Measurements from ENCODE around the gene LMCD1. TPM values are rescaled to one million over a fixed set of nuclear protein-coding genes. Genes with fewer than 3 reads are reported as not detected.

Gene LMCD1
- total RNA-seq, 4 donors from 2014 or later = 1.6 to 90.8 (median 12.3) TPM

GRCh38 chr3:8596321-8597218, 94.9 kb downstream of the LMCD1 start:
- Histone ChIP-seq H3K9me3 (no peaks in the 10 kb centered on the region), H3K4me1 (no peaks in the 10 kb centered on the region), H3K36me3 (no peaks in the 10 kb centered on the region), H3K4me3 (no peak overlapping the region), H3K27ac (no peak overlapping the region), H3K27me3 (no peaks in the 10 kb centered on the region)
- TF ChIP-seq, protein P1, sequence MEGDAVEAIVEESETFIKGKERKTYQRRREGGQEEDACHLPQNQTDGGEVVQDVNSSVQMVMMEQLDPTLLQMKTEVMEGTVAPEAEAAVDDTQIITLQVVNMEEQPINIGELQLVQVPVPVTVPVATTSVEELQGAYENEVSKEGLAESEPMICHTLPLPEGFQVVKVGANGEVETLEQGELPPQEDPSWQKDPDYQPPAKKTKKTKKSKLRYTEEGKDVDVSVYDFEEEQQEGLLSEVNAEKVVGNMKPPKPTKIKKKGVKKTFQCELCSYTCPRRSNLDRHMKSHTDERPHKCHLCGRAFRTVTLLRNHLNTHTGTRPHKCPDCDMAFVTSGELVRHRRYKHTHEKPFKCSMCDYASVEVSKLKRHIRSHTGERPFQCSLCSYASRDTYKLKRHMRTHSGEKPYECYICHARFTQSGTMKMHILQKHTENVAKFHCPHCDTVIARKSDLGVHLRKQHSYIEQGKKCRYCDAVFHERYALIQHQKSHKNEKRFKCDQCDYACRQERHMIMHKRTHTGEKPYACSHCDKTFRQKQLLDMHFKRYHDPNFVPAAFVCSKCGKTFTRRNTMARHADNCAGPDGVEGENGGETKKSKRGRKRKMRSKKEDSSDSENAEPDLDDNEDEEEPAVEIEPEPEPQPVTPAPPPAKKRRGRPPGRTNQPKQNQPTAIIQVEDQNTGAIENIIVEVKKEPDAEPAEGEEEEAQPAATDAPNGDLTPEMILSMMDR (IDR thresholded peaks at IDR 0.05) = no peak
- no peak for TF ChIP-seq POLR2A (IDR thresholded peaks at IDR 0.05)
- no peak for DNase-seq

GRCh38 chr3:8597219-8597853, 95.7 kb downstream of the LMCD1 start:
- Histone ChIP-seq H3K27ac (no peak overlapping the region), H3K36me3 (no peaks in the 10 kb centered on the region), H3K9me3 (no peaks in the 10 kb centered on the region), H3K27me3 (no peaks in the 10 kb centered on the region), H3K4me1 (no peaks in the 10 kb centered on the region), H3K4me3 (no peak overlapping the region)
- TF ChIP-seq, protein P1 (IDR thresholded peaks at IDR 0.05) = no peak
- no peak for TF ChIP-seq POLR2A (IDR thresholded peaks at IDR 0.05)
- no peak for DNase-seq

GRCh38 chr3:8599146-8599545, 97.5 kb downstream of the LMCD1 start:
- TF ChIP-seq, protein P1 (IDR thresholded peaks at IDR 0.05) = no peak
- TF ChIP-seq POLR2A (IDR thresholded peaks at IDR 0.05) = no peak
- Histone ChIP-seq H3K4me3 (no peak overlapping the region), H3K4me1 (no peaks in the 10 kb centered on the region), H3K9me3 (no peaks in the 10 kb centered on the region), H3K27ac (no peak overlapping the region), H3K36me3 (no peaks in the 10 kb centered on the region), H3K27me3 (no peaks in the 10 kb centered on the region)
- DNase-seq = no peak

- H3K27me3 ChIP-seq = no peaks in the 10 kb centered on the region
- no peaks in the 10 kb centered on the region for H3K4me1 ChIP-seq
- no peak for DNase-seq
- no peak overlapping the region for H3K4me3 ChIP-seq
- H3K9me3 ChIP-seq = no peaks in the 10 kb centered on the region
- no peaks in the 10 kb centered on the region for H3K36me3 ChIP-seq
- no peak for TF ChIP-seq POLR2A (IDR thresholded peaks at IDR 0.05)
- TF ChIP-seq, protein P1 (IDR thresholded peaks at IDR 0.05) = no peak
- no peak overlapping the region for H3K27ac ChIP-seq
These were observed 98.8 kb downstream of the LMCD1 start for GRCh38 chr3:8600457-8600856.

- Histone ChIP-seq H3K4me3 (no peak overlapping the region), H3K27ac (no peak overlapping the region), H3K4me1 (no peaks in the 10 kb centered on the region), H3K36me3 (no peaks in the 10 kb centered on the region), H3K9me3 (no peaks in the 10 kb centered on the region), H3K27me3 (no peaks in the 10 kb centered on the region)
- no peak for DNase-seq
- no peak for TF ChIP-seq POLR2A (IDR thresholded peaks at IDR 0.05)
- TF ChIP-seq, protein P1 (IDR thresholded peaks at IDR 0.05) = no peak
These were observed 101.6 kb downstream of the LMCD1 start for GRCh38 chr3:8603115-8603710.
